HepG2 (cell line): ENCODE results near the gene NOXO1. TPM values are rescaled to one million over a fixed set of nuclear protein-coding genes. Genes with fewer than 3 reads are reported as not detected.

ENCODE experiments used
- CREB1 ChIP-seq, 2 experiments: fragments of 450-650 bp in 1 of 2; IDR thresholded peaks; 2 replicates each; pipeline ENCODE4 v1.6.1; 2016 to 2017; ENCODE audit warnings: control low read depth in 1 of 2, mild to moderate bottlenecking in 1 of 2, missing compliant biosample characterization in 1 of 2, missing genetic modification characterization in 1 of 2
- HMG20B ChIP-seq: conservative IDR thresholded peaks from 2 replicates; pipeline ENCODE4 v1.6.1; 2016; ENCODE audit warnings: missing genetic modification reagents, missing compliant biosample characterization
- HOXD1 ChIP-seq: sonication (generic); formaldehyde crosslinking; IDR thresholded peaks from 2 replicates; pipeline ENCODE4 v1.5.0; 2020; ENCODE audit warnings: missing genetic modification reagents
- MED13 ChIP-seq: sonication (generic); formaldehyde crosslinking; IDR thresholded peaks from 2 replicates; pipeline ENCODE4 v1.5.0; 2020; ENCODE audit warnings: missing genetic modification reagents
- MZF1 ChIP-seq: sonication (generic); formaldehyde crosslinking; IDR thresholded peaks from 2 replicates; pipeline ENCODE4 v1.8.1; 2023; ENCODE audit warnings: mild to moderate bottlenecking, missing genetic modification reagents, borderline replicate concordance
- RBFOX2 ChIP-seq: fragments of 200-400 bp; formaldehyde crosslinking; IDR thresholded peaks from 2 replicates; pipeline ENCODE4 v1.6.1; 2017; ENCODE audit warnings: low read depth, mild to moderate bottlenecking, low read length
- SIN3B ChIP-seq: fragments of 150-350 bp; IDR thresholded peaks from 2 replicates; pipeline ENCODE4 v1.6.1; 2014; ENCODE audit warnings: low read length
- TEAD2 ChIP-seq: sonication (generic); formaldehyde crosslinking; IDR thresholded peaks from 2 replicates; pipeline ENCODE4 v1.9.0; 2021; ENCODE audit warnings: missing genetic modification reagents
- ZBTB8A ChIP-seq: sonication (generic); formaldehyde crosslinking; IDR thresholded peaks from 2 replicates; pipeline ENCODE4 v1.4.0; 2020; ENCODE audit warnings: mild to moderate bottlenecking, low read depth, missing genetic modification reagents, borderline replicate concordance
- ZEB1 ChIP-seq: IDR thresholded peaks from 2 replicates; pipeline ENCODE4 v1.6.1; 2012; ENCODE audit warnings: mild to moderate bottlenecking, low read depth, inconsistent platforms; ENCODE audit not compliant: insufficient replicate concordance
- ZIK1 ChIP-seq: sonication (generic); formaldehyde crosslinking; IDR thresholded peaks from 2 replicates; pipeline ENCODE4 v1.5.0; 2020; ENCODE audit warnings: mild to moderate bottlenecking, low read depth, missing genetic modification reagents, borderline replicate concordance
- ZNF230 ChIP-seq: sonication (generic); formaldehyde crosslinking; IDR thresholded peaks from 2 replicates; pipeline ENCODE4 v1.4.0; 2020; ENCODE audit warnings: mild to moderate bottlenecking, missing genetic modification reagents
- ZNF343 ChIP-seq: sonication (generic); formaldehyde crosslinking; IDR thresholded peaks from 2 replicates; pipeline ENCODE4 v1.4.0; 2020; ENCODE audit warnings: mild to moderate bottlenecking, missing genetic modification reagents
- ZNF547 ChIP-seq: sonication (generic); formaldehyde crosslinking; IDR thresholded peaks from 2 replicates; pipeline ENCODE4 v1.5.1; 2020; ENCODE audit warnings: mild to moderate bottlenecking, missing genetic modification reagents
- ZNF724P ChIP-seq: sonication (generic); formaldehyde crosslinking; IDR thresholded peaks from 2 replicates; pipeline ENCODE4 v1.8.0; 2022; ENCODE audit warnings: missing genetic modification reagents, borderline replicate concordance
- ZNF777 ChIP-seq: sonication (generic); formaldehyde crosslinking; IDR thresholded peaks from 2 replicates; pipeline ENCODE4 v1.4.0; 2020; ENCODE audit warnings: missing genetic modification reagents
- polyA plus RNA-seq, 8 experiments: library from polyadenylated mRNA; depleted of rRNA in 3 of 8; stranded (reverse) in 7 of 8; unstranded in 1 of 8; fragments of >200 nt; fragmentation: Illumina TruSeq in 4 of 8; extraction: Trizol in 4 of 8; gene quantifications; 2 replicates each; pipeline versions ENCODE4 v1.2.1 to v1.2.3, GENCODE V29; 2011 to 2016; ENCODE audit warnings: low read depth in 4 of 8, missing spikeins in 1 of 8, mixed read lengths in 1 of 8; ENCODE audit not compliant: insufficient read depth in 1 of 8
- total RNA-seq, 5 experiments: library from RNA; depleted of rRNA; stranded (reverse); fragments of >200 nt; fragmentation: Illumina TruSeq; extraction: Trizol; gene quantifications; 2 replicates each; pipeline ENCODE4 v1.2.3, GENCODE V29; 2016; ENCODE audit warnings: low read depth in 1 of 5
- TF ChIP-seq, protein P1 (sequence below): IDR thresholded peaks from 2 replicates; pipeline ENCODE4 v1.6.1; 2016; ENCODE audit warnings: mild to moderate bottlenecking
- TF ChIP-seq, protein P2 (sequence below): sonication (generic); formaldehyde crosslinking; IDR thresholded peaks from 2 replicates; pipeline ENCODE4 v1.5.1; 2020; ENCODE audit warnings: missing genetic modification reagents, mild to moderate bottlenecking, borderline replicate concordance
- TF ChIP-seq, protein P3 (sequence below): sonication (generic); formaldehyde crosslinking; IDR thresholded peaks from 2 replicates; pipeline ENCODE4 v1.4.0; 2020; ENCODE audit warnings: missing genetic modification reagents
- TF ChIP-seq, protein P4 (sequence below): sonication (generic); formaldehyde crosslinking; IDR thresholded peaks from 2 replicates; pipeline ENCODE4 v1.4.0; 2020; ENCODE audit warnings: mild to moderate bottlenecking, low read depth, missing genetic modification reagents

NOXO1 gene
- total and polyA plus RNA-seq, 2 of the 13 experiments (the other 11 are each of a cell fraction or from before 2014, with no cell fraction given) = 0.69 to 1.4 TPM

DNA sequence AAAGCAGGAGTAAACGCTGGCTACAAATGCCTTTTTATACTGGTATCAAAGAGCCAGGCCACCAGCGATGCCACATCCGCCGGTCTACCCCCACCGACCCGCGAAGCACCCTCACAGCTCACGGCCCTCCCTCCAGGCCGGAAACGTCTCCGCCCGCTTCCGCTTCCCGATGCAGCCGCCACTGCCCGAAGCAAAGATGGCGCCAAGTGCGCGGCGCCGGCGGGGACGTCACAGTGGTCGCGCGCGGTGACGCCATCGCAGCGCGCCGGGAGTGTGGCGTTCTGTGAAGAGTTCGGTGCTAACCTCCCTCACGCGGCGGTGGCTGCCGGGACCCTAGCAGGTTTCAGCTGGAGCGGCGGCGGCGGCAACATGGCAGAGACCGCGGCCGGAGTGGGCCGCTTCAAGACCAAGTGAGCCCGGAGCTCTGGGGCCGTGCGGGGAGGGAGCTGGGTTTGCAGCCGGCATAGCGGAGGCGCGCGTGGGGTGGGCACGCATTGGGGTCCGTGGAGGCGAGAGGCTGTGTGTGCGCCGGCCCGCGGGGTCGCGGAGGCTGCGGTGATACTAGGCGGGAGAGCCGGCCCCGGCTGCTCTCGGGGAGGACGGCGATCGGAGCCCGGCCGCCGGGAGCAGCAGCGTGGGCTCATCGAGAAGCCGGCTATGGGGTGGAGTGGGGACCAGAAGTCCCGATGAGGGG lies 9.3 kb downstream of the NOXO1 start, which contains the start of gene TBL3 (continued):
- peak; percentile 80; the same call in 1 of the 2 replicates for TF ChIP-seq ZNF547 (CRISPR knock-in tag)
- no peak for TF ChIP-seq HMG20B
- TF ChIP-seq ZBTB8A (CRISPR knock-in tag) = no peak
- TF ChIP-seq, protein P1, sequence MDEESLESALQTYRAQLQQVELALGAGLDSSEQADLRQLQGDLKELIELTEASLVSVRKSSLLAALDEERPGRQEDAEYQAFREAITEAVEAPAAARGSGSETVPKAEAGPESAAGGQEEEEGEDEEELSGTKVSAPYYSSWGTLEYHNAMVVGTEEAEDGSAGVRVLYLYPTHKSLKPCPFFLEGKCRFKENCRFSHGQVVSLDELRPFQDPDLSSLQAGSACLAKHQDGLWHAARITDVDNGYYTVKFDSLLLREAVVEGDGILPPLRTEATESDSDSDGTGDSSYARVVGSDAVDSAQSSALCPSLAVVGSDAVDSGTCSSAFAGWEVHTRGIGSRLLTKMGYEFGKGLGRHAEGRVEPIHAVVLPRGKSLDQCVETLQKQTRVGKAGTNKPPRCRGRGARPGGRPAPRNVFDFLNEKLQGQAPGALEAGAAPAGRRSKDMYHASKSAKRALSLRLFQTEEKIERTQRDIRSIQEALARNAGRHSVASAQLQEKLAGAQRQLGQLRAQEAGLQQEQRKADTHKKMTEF (CRISPR knock-in tag) = peak; percentile 97
- TF ChIP-seq, protein P2, sequence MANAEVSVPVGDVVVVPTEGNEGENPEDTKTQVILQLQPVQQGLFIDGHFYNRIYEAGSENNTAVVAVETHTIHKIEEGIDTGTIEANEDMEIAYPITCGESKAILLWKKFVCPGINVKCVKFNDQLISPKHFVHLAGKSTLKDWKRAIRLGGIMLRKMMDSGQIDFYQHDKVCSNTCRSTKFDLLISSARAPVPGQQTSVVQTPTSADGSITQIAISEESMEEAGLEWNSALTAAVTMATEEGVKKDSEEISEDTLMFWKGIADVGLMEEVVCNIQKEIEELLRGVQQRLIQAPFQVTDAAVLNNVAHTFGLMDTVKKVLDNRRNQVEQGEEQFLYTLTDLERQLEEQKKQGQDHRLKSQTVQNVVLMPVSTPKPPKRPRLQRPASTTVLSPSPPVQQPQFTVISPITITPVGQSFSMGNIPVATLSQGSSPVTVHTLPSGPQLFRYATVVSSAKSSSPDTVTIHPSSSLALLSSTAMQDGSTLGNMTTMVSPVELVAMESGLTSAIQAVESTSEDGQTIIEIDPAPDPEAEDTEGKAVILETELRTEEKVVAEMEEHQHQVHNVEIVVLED = peak; percentile 97
- peak; percentile 18 for TF ChIP-seq ZEB1
- peak; percentile 89 for TF ChIP-seq ZIK1 (CRISPR knock-in tag)
- TF ChIP-seq, protein P3, sequence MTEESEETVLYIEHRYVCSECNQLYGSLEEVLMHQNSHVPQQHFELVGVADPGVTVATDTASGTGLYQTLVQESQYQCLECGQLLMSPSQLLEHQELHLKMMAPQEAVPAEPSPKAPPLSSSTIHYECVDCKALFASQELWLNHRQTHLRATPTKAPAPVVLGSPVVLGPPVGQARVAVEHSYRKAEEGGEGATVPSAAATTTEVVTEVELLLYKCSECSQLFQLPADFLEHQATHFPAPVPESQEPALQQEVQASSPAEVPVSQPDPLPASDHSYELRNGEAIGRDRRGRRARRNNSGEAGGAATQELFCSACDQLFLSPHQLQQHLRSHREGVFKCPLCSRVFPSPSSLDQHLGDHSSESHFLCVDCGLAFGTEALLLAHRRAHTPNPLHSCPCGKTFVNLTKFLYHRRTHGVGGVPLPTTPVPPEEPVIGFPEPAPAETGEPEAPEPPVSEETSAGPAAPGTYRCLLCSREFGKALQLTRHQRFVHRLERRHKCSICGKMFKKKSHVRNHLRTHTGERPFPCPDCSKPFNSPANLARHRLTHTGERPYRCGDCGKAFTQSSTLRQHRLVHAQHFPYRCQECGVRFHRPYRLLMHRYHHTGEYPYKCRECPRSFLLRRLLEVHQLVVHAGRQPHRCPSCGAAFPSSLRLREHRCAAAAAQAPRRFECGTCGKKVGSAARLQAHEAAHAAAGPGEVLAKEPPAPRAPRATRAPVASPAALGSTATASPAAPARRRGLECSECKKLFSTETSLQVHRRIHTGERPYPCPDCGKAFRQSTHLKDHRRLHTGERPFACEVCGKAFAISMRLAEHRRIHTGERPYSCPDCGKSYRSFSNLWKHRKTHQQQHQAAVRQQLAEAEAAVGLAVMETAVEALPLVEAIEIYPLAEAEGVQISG (CRISPR knock-in tag) = peak; percentile 97
- peak; percentile 88 for TF ChIP-seq RBFOX2
- 0 out of 2 replicates have a peak, but pooled peaks have one; percentile 26 for TF ChIP-seq ZNF724P (CRISPR knock-in tag)
- TF ChIP-seq ZNF343 (CRISPR knock-in tag) = 0 out of 2 replicates have a peak, but pooled peaks have one; percentile 75
- peak; percentile 100 for TF ChIP-seq CREB1 (IDR thresholded peaks at IDR 0.05)
- peak; percentile 100 for TF ChIP-seq CREB1 (CRISPR knock-in tag; IDR thresholded peaks at IDR 0.05)
- TF ChIP-seq ZNF777 (CRISPR knock-in tag) = no peak
- peak; percentile 75; the same call in 1 of the 2 replicates for TF ChIP-seq ZNF230 (CRISPR knock-in tag)
- TF ChIP-seq, protein P4, sequence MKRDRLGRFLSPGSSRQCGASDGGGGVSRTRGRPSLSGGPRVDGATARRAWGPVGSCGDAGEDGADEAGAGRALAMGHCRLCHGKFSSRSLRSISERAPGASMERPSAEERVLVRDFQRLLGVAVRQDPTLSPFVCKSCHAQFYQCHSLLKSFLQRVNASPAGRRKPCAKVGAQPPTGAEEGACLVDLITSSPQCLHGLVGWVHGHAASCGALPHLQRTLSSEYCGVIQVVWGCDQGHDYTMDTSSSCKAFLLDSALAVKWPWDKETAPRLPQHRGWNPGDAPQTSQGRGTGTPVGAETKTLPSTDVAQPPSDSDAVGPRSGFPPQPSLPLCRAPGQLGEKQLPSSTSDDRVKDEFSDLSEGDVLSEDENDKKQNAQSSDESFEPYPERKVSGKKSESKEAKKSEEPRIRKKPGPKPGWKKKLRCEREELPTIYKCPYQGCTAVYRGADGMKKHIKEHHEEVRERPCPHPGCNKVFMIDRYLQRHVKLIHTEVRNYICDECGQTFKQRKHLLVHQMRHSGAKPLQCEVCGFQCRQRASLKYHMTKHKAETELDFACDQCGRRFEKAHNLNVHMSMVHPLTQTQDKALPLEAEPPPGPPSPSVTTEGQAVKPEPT (CRISPR knock-in tag) = 0 out of 2 replicates have a peak, but pooled peaks have one; percentile 48
- TF ChIP-seq MZF1 (CRISPR knock-in tag) = 0 out of 2 replicates have a peak, but pooled peaks have one; percentile 81
- peak; percentile 92 for TF ChIP-seq SIN3B
- no peak for TF ChIP-seq TEAD2
- peak; percentile 26; the same call in 1 of the 2 replicates for TF ChIP-seq HOXD1
- TF ChIP-seq MED13 (CRISPR knock-in tag) = 0 out of 2 replicates have a peak, but pooled peaks have one; percentile 25
